Stimulated activated memory B cell treated with anti-CD40 and anti-IgM and Interleukin-4, amounts not matched to agents 10 μg/mL and 1 μg/mL and 100 μg/mL, for 72 hours (primary cell): Measurements from ENCODE around the gene CTXND1.
A peak's percentile ranks its signal among the peaks of the same experiment; 100 is the strongest.

ENCODE experiments used
- ATAC-seq: fragments of 150-1000 bp; cut with Tn5 transposase; 2 replicates; pipeline ENCODE4 v1.10.0; 2021
- H3K27ac Mint-ChIP-seq: one replicate; pipeline ENCODE4 v1.8.0; 2022; ENCODE audit warnings: mild to moderate bottlenecking, mixed read lengths
- H3K27me3 Mint-ChIP-seq: one replicate; pipeline ENCODE4 v1.8.0; 2022; ENCODE audit warnings: mixed read lengths
- H3K36me3 Mint-ChIP-seq: one replicate; pipeline ENCODE4 v1.8.0; 2022; ENCODE audit warnings: mixed read lengths
- H3K4me1 Mint-ChIP-seq: one replicate; pipeline ENCODE4 v1.8.0; 2022; ENCODE audit warnings: mixed read lengths
- H3K4me3 Mint-ChIP-seq: one replicate; pipeline ENCODE4 v1.8.0; 2022; ENCODE audit warnings: mild to moderate bottlenecking, moderate library complexity, mixed read lengths
- H3K9me3 Mint-ChIP-seq: one replicate; pipeline ENCODE4 v1.8.0; 2022; ENCODE audit warnings: mixed read lengths

CTXND1 gene

DNA sequence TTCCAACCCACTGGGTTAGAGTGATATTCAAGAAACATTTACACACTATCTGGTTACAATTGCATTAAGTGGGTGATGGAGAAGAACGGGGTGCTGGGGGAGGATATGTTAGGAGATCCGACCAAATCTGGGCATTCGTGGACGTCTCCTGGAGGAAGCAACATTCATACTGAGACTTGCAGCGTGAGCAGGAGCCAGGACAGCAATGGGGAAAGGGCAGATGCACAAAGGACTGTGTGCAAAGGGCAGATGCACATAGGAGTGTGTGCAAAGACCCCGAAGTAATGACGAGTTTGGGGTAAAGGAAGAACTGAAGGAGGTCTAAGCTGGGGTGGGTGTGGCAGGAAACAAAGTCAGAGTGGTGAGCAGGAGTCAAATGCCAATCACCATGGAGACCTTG lies 16.1 kb upstream of the CTXND1 start:
- H3K9me3 Mint-ChIP-seq, result no peaks in the 10 kb centered on the region
- H3K4me1 Mint-ChIP-seq, result no peaks in the 10 kb centered on the region
- H3K27me3 Mint-ChIP-seq, result peaks cover 31% of the 10 kb centered on the region

DNA sequence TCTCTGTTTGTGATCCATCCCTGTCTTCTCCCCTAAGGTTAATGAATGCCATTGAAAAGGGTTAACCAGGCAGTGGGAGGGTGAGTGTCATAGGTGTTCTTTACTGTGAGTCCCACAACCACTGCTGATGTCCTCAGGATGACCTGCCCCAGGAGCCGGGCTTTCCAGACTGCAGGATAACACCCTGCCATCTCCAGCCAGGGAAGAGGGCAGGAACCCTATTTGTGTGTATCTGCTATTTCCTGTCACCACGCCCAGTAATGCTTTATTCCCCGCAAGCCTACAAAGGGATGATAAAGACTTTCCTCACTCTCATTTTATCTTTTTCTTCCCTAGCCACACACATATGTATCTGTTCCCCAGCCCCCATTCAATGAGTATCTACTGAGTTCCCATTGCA lies 15.6 kb upstream of the CTXND1 start:
- Mint-ChIP-seq H3K9me3 (no peaks in the 10 kb centered on the region), H3K27me3 (peaks cover 36% of the 10 kb centered on the region), H3K27ac (no peak overlapping the region), H3K4me1 (no peaks in the 10 kb centered on the region), H3K36me3 (no peaks in the 10 kb centered on the region), H3K4me3 (no peak overlapping the region)
- ATAC-seq, result no peak

More for the DNA sequence above, 16.1 kb upstream of the CTXND1 start:
- ATAC-seq, result no peak
- Mint-ChIP-seq H3K27ac (no peak overlapping the region), H3K36me3 (no peaks in the 10 kb centered on the region), H3K4me3 (no peak overlapping the region)

DNA sequence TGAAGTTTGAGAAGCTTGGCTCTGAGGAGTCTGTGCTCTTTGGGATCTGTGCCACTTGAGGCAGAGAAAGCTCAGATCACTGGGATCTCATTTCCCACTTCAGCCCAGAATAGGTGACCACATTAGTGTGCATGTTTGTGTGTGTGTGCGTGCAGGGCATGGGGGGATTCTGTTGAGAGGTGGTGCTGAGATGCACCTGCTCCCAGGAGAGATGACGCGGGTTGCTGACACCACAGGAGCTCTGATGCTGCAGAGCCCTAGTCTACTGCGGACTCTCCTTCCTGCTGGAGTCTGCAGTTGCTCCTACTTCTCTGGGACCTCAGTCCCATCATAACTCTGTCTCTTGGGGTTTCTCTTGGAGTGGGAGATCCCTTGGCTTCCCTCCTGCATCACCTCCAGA lies 14.7 kb upstream of the CTXND1 start:
- peak overlapping the region; percentile 16 for H3K27ac Mint-ChIP-seq
- no peaks in the 10 kb centered on the region for H3K36me3 Mint-ChIP-seq
- peak; percentile 56 for ATAC-seq
- H3K4me3 Mint-ChIP-seq, result no peak overlapping the region
- H3K9me3 Mint-ChIP-seq, result no peaks in the 10 kb centered on the region
- no peaks in the 10 kb centered on the region for H3K4me1 Mint-ChIP-seq
- peaks cover 42% of the 10 kb centered on the region for H3K27me3 Mint-ChIP-seq

DNA sequence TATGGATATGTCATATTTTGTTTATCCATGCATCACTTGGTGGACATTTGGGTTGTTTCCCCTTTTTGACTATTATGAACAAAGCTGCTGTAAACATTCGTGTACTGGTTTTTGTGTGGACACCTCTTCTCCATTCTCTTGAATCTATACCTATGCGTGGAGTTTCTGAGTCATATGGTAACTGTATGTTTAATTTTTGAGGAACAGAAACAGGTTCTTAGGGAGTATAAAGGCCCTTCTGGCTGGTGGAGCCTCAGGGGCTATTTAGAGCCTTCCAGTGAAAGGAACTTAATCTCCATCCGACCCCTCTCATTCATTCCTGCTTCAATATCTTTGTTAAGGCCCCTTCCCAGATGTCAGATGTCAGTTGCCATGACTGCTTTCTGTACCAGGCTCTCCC lies 14.1 kb upstream of the CTXND1 start:
- peak; percentile 78 for ATAC-seq
- Mint-ChIP-seq H3K36me3 (no peaks in the 10 kb centered on the region), H3K4me1 (no peaks in the 10 kb centered on the region), H3K9me3 (peaks cover 3% of the 10 kb centered on the region), H3K4me3 (no peak overlapping the region), H3K27ac (peak overlapping the region; percentile 16), H3K27me3 (peaks cover 42% of the 10 kb centered on the region)

DNA sequence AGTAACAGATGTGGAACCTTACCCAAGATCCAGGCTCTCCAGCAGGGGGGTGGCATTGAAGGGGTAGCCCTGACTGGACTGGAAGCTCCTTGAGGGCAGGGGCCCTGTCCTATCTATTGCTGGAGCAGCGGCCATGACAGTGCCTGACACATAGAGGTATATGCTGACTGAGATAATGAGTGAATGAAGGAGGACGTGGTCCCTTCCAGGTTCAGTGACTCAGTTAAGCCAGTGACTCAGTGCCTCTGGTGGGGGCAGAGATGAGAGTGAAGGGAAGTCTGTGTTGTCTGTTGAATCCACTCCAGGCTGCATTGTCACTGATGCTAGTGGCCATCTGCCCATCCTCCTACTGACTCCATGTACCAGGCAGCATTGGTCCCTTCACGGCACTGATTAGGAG lies 13.0 kb upstream of the CTXND1 start:
- Mint-ChIP-seq H3K9me3 (peaks cover 4% of the 10 kb centered on the region), H3K27ac (no peak overlapping the region), H3K27me3 (peaks cover 50% of the 10 kb centered on the region), H3K36me3 (no peaks in the 10 kb centered on the region), H3K4me1 (no peaks in the 10 kb centered on the region), H3K4me3 (no peak overlapping the region)
- no peak for ATAC-seq

DNA sequence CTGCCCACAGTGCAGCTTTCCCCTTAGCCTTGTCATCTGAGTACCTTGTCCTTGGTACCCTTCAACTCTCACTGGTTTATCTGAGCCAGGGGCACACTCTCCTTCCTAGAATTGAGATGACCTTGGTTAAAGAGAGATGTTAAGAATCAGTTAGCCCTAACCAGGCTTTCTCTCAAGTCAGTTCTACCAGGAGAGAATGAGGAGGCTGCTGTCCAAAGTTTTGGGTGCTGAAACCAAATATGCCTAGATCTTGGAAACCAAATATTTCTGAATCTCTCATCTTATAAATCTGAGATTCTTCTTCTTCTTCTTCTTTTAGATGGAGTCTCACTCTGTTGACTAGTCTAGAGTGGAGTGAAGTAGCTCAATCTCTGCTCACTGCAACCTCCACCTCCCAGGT lies 12.0 kb upstream of the CTXND1 start:
- H3K27me3 Mint-ChIP-seq, result peaks cover 58% of the 10 kb centered on the region
- no peaks in the 10 kb centered on the region for H3K36me3 Mint-ChIP-seq
- H3K27ac Mint-ChIP-seq, result no peak overlapping the region
- peaks cover 4% of the 10 kb centered on the region for H3K9me3 Mint-ChIP-seq
- no peak overlapping the region for H3K4me3 Mint-ChIP-seq
- no peaks in the 10 kb centered on the region for H3K4me1 Mint-ChIP-seq
- ATAC-seq, result no peak

DNA sequence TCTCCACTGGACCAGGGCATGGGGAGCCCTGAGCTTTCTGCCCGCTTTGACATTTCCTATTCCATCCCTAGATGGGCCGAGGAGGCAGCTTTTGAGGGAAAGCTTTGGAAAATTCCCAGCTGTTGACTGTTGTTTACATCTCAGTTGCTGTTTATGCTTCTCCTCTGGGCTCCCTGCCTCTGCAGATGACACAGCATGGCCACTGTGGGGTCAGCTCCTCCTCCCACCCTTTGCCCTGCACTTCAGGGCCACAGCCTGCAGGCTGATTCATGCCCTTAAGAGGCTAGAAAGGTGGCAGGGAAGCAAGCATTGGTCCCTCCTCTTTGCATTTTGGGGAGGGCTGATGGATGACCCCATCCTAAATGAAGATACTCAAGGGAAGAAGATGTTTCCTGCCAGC lies 8.5 kb upstream of the CTXND1 start:
- no peaks in the 10 kb centered on the region for H3K36me3 Mint-ChIP-seq
- peaks cover 4% of the 10 kb centered on the region for H3K9me3 Mint-ChIP-seq
- peaks cover 63% of the 10 kb centered on the region for H3K27me3 Mint-ChIP-seq
- no peak overlapping the region for H3K4me3 Mint-ChIP-seq
- ATAC-seq, result no peak
- H3K27ac Mint-ChIP-seq, result no peak overlapping the region
- H3K4me1 Mint-ChIP-seq, result no peaks in the 10 kb centered on the region

DNA sequence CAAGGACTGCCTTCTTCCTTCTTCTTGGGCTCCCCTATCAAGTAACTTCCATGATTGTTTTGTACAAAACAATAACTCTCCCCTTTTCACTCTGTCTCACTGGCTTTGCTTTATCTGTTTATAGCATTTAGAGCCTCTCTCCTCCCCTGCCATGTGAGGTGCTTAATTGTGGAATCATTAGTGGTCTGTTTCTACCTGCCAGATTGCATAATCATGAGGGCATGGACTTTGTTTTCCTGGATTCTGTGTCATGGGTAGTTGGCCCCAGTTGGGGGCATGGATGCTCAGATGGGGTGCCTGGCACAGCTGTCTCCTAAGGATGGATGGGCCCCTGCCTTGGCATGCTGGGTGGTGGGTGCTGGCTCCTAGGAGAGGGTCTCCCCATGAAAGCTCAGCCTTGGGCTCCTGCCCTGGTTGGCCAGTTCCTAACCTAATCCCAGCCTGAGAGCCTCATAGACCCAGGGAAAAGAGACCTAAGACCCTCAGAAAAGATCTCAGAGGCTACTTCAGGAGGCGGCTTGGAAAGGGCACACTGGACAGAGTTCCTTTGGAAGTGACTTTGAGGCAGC lies 8.0 kb upstream of the CTXND1 start:
- Mint-ChIP-seq H3K4me1 (no peaks in the 10 kb centered on the region), H3K4me3 (no peak overlapping the region), H3K36me3 (no peaks in the 10 kb centered on the region), H3K27me3 (peaks cover 63% of the 10 kb centered on the region), H3K9me3 (peaks cover 4% of the 10 kb centered on the region), H3K27ac (no peak overlapping the region)
- no peak for ATAC-seq

DNA sequence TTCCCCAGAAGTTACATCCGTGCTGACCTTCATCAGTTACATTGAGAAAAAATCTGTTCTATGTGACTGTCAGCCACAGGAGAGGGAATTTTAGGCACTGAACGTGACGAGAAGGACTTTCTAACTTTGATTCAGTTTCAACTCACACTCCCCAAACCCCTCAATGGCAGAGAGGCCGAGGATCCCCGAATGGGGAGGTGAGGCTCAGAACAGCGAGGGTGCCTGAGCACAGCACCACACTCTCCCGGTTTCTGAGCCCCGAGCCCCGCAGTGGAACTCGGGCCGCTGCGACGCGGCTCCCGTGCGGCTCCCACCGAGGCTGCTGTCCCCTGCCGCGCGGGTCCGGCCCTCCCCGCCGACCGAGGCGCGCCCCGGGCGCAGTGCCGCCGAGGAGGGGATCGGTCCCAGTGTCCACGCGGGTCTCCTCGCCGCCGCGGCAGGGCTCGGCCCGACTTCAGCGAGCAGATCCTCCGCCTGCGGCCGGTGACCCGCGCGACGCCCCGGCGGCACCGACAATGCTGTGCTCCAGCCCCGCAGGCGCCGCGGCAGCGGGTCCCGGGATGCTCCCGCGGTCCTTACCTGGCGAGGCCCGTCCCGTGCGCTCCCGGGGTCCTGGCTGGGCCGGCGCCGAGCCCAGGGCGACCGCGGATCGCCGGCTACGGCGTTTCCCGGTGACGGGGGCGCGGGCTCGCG lies 439 bp downstream of the CTXND1 start:
- Mint-ChIP-seq H3K27ac (no peak overlapping the region), H3K27me3 (peaks cover 62% of the 10 kb centered on the region), H3K4me1 (no peaks in the 10 kb centered on the region), H3K36me3 (no peaks in the 10 kb centered on the region), H3K4me3 (no peak overlapping the region), H3K9me3 (no peaks in the 10 kb centered on the region)
- peak; percentile 35 for ATAC-seq

DNA sequence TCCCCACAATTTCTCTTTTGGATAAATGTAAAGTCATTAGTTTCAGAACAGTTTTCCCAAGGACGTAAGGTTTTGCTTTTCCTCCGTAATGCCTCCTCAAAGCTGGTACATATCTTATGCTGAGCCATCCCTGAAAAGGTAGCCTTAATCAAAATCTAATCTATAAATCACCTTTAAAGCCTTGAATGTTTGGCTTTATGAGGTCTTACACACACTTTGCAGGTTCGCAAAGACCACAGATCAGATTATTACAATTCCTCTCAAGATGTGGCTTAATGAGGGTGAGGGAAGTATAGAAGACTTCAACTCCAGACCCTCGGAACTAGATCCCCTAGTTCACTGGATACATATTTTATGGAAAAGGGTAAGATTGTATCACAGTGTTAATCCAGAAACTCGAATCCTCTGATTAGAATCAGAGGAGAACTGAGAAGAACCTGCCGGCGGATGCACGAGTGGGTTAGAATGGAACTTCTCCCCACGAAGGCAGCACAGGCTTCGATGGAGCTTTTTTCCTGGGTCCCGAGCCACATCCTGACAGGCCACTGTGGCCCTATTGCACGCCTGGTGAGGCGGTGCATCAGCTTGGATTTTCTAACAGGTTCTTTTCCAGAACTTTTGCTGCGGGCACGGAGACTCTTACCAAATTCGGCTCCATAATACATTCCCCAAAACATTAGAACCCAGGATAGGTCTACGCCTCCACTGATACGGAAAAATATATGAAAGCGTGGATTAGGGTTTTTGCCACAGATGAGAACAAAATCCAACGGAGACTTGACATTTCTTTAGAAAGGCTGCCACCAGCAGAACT lies 1.2 kb downstream of the CTXND1 start:
- peaks cover 65% of the 10 kb centered on the region for H3K27me3 Mint-ChIP-seq
- H3K36me3 Mint-ChIP-seq, result no peaks in the 10 kb centered on the region
- H3K27ac Mint-ChIP-seq, result no peak overlapping the region
- H3K4me3 Mint-ChIP-seq, result no peak overlapping the region
- no peak for ATAC-seq
- no peaks in the 10 kb centered on the region for H3K9me3 Mint-ChIP-seq
- no peaks in the 10 kb centered on the region for H3K4me1 Mint-ChIP-seq

DNA sequence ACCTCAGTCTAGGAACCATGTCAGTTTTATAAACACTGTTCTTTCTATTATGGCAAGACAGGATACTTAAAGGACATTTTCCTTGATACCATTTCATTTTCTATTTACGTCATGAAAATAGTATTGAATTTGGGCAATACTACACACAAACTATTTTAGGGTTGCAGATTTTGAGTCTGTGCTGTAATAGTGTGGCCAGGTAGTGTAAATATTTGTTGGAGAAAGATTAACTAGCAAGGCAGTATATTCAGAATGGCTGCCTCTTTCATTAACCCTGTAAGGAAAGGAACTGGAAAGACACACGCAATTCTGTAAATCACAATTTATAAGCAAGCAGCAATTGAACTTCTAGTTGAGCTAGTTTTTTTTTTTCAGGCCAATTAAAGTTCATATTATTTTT lies 2.0 kb downstream of the CTXND1 start:
- H3K27me3 Mint-ChIP-seq, result peaks cover 71% of the 10 kb centered on the region
- no peak overlapping the region for H3K27ac Mint-ChIP-seq
- no peaks in the 10 kb centered on the region for H3K4me1 Mint-ChIP-seq
- no peak overlapping the region for H3K4me3 Mint-ChIP-seq
- H3K9me3 Mint-ChIP-seq, result no peaks in the 10 kb centered on the region
- ATAC-seq, result no peak
- no peaks in the 10 kb centered on the region for H3K36me3 Mint-ChIP-seq

DNA sequence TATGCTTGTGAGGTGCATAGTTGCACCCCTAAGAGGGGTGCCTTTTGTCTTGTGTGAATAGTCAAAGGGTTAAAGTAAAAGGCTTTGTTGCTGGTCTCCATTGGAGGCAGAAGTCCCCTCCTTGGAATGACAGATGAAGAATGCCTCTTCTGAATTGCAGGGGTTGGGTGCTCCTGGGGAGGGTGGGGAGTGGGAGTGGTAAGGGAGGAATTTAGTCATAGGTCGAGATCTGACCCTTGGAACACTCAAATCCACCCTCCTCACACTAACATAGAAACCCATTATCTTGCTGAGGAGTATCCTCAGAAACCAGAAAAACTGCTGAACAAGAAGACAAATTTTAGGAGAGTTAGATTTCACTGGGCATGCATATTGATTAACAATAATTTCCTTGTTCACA lies 4.7 kb downstream of the CTXND1 start:
- no peak for ATAC-seq
- H3K4me1 Mint-ChIP-seq, result peaks cover 2% of the 10 kb centered on the region
- peaks cover 58% of the 10 kb centered on the region for H3K27me3 Mint-ChIP-seq
- no peak overlapping the region for H3K4me3 Mint-ChIP-seq
- no peaks in the 10 kb centered on the region for H3K36me3 Mint-ChIP-seq
- no peaks in the 10 kb centered on the region for H3K9me3 Mint-ChIP-seq
- H3K27ac Mint-ChIP-seq, result no peak overlapping the region

DNA sequence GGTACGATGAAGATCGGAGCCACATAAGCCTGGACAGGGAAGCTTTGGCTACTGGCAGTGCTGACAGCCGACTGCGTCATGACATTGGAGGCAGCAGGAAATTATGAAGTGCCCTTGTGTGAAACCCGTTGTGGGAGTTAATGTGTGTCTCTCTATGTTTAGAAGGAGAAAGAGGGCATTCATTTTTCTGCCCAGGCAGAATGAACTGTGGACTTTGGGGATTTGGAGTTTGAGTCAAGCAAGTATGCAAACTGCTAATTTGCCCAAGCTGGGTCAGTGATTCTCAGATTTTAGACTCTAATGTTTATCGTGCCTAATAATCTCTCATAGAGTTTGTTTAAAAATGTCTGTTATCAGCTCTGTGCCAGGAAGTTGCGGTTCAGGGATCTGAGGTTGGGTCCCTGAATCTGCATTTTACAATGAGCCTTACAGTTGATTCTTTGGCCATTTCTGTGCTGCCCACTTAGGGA lies 5.6 kb downstream of the CTXND1 start:
- Mint-ChIP-seq H3K4me1 (peaks cover 10% of the 10 kb centered on the region), H3K27me3 (peaks cover 66% of the 10 kb centered on the region), H3K36me3 (no peaks in the 10 kb centered on the region), H3K27ac (no peak overlapping the region), H3K4me3 (no peak overlapping the region), H3K9me3 (no peaks in the 10 kb centered on the region)
- no peak for ATAC-seq

DNA sequence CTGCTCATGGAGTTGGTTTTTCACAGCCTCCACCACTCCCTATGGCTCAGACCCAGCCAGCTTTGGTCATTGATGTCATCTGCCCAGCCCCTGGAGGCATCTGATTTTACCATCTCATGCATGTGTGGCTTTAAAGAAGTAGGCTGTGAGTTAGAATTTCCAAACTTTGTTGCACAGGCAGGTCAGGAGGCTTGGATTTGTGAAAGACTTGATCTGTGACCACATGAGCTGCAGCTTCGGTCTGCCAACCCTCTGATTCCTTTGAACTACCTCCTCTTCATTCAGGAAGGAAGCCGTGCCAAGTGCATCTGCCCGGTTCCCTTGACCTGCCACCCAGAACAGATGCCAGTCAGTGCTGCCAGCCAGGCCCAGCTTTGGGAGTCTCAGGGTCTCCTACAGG lies 9.2 kb downstream of the CTXND1 start:
- Mint-ChIP-seq H3K27me3 (peaks cover 65% of the 10 kb centered on the region), H3K36me3 (no peaks in the 10 kb centered on the region), H3K27ac (no peak overlapping the region), H3K9me3 (no peaks in the 10 kb centered on the region), H3K4me3 (no peak overlapping the region), H3K4me1 (peaks cover 13% of the 10 kb centered on the region)
- no peak for ATAC-seq

DNA sequence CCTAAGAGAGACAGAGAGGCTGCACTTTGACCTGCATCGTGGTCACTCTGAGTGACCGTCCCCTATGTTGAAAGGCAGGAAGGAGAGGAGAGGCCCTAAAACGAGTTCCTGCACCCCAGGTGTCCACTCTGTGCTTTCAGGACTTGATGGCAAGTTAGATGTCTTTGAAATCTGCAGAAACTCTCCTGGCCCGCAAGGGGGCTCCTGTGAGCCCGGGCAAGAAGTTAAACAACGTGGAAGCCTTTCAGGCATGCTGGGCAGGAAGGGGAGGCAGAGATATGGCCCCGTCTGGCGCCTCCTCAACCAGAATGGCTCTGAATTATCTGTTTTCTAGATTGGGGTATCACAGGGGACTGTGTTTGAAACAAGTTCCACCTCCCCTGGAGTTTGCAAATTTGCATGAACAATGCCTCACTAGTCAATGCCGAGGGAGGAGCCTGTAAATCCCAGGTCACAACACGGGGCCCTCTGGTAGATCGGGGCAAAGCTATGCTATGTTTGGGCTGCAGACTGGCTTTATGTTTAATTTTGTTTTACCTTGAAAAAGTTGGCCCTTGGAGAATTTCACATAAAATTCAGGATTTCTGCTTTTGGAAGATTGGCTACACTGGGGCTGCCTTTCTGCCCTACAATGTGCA lies 9.8 kb downstream of the CTXND1 start:
- Mint-ChIP-seq H3K27ac (no peak overlapping the region), H3K4me1 (peaks cover 13% of the 10 kb centered on the region), H3K4me3 (no peak overlapping the region), H3K9me3 (no peaks in the 10 kb centered on the region), H3K36me3 (no peaks in the 10 kb centered on the region), H3K27me3 (peaks cover 64% of the 10 kb centered on the region)
- peak; percentile 6 for ATAC-seq
